Medulla oblongata (tissue), 1 donor: ENCODE data around the gene SLC24A1.
"Not testable (repeated sequence)": the region's sequence is repeated elsewhere in the genome, so short reads cannot be mapped to it uniquely, and the experiment has no call there.

Source experiments
- DNase-seq: peaks from one replicate; pipeline ENCODE4 v3.0.0-alpha.2; 2015; ENCODE audit errors: extremely low spot score

The SLC24A1 gene

GRCh38 chr15:65621638-65622037 is at the start of gene SLC24A1:
TSS of gene SLC24A1 (plus strand) at chr15:65621938. CDS start at chr15:65624081, 2,143 bp downstream.
- no peak for DNase-seq

GRCh38 chr15:65571971-65572370 is 49.8 kb upstream of the SLC24A1 start:
- DNase-seq: peak; percentile 34

- no peak for DNase-seq
These were observed 45.1 kb upstream of the SLC24A1 start for GRCh38 chr15:65576664-65577063.

DNA sequence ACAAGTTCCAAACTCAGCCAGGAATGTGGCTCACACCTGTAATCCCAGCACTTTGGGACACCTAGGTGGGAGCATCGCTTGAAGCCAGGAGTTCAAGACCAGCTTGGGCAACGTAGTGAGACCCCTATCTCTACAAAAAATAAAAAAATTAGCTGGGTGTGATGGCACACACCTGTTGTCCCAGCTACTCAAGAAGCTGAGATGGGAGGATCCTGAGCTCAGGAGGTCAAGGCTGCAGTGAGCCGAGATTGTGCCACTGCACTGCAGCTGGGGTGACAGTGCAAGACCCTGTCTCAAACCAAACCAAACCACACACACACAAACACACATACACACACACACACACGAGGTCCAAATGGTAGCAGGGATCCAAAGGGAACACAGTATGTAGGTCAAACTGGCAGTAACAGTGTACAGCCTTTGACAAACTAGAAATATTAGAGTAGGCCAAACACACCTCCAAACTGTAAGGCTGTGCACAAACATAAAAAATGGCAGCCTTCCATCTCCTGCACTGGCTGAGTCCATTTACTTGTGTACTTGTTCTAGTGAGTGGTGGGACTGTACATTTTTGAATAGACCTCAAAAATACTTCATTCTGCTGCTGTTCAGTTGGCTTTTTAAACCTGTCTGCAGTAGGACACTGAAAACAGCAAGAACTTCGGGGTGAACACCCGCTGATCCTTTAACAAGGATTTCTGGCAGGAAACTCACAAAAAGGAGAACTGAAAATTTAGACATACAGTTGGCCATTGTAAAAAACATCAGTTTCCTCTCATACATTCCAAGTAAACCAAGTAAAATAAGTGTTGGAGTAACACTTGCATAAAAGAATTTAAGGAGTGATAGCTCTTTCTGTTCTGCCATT is 44.4 kb upstream of the SLC24A1 start:
- DNase-seq: no peak

- no peak for DNase-seq
These were observed 42.6 kb upstream of the SLC24A1 start for GRCh38 chr15:65578904-65579728.

- DNase-seq: no peak
These were observed 42.0 kb upstream of the SLC24A1 start for GRCh38 chr15:65579762-65580161.

GRCh38 chr15:65580287-65580686 is 41.5 kb upstream of the SLC24A1 start:
- DNase-seq: no peak

GRCh38 chr15:65583701-65584100 is 38.0 kb upstream of the SLC24A1 start:
- DNase-seq: peak; percentile 38

GRCh38 chr15:65584241-65584640 is 37.5 kb upstream of the SLC24A1 start:
- DNase-seq: no peak

DNA sequence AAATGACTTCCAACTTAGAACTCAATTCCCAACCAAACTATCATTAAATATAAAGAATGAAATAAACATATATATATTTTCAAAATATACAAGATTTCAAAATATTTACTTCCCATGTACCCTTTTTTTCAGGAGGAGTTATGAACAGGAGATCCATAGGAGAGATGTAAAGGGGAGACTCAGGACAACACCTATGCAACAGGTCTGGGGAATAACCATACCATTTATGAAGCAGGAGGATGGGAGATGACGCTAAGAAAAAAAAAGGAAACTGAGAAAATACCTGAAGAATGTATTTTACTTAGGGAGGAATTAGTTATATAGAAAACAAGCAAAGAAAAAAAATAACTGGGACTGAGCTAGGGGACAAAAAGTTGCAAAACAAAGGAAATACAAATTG is 34.6 kb upstream of the SLC24A1 start:
- no peak for DNase-seq

DNA sequence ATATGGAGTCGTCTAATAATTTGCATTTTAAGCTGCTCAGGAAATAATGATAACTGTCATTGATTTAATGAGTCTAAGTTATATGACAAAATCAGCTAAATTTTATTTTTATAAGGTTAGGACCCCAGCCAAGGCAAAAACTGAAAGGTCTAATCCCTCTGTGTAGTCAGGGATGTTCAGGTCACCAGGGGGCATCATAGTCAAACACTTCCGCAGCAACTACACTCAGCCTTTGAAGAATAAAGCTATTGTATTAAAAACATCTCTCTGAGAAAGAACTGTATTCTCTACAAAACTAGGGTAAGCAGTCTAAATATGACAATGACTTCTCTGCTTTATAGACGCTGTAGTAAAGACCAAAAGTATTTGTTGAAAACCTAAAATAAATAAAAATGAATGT is 25.8 kb upstream of the SLC24A1 start:
- peak; percentile 82 for DNase-seq

DNA sequence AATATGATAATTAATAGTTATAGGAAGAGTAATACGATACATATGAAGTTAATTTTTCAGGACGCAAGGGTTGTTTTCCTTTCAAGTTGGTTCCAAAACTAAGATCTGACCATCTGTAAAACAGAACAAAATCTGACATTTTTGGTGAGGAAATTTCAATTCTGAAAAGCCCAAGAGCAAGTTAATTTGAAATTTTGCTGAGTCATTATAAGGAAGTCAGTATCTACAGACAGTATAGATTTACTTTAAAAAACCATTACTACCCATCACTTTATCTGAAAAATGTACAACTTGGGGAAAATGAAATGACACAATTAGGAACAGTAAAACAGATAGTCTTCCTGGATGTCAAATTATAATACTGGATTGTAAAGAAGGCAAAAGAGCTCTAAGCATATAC is 23.3 kb upstream of the SLC24A1 start:
- DNase-seq: no peak

DNA sequence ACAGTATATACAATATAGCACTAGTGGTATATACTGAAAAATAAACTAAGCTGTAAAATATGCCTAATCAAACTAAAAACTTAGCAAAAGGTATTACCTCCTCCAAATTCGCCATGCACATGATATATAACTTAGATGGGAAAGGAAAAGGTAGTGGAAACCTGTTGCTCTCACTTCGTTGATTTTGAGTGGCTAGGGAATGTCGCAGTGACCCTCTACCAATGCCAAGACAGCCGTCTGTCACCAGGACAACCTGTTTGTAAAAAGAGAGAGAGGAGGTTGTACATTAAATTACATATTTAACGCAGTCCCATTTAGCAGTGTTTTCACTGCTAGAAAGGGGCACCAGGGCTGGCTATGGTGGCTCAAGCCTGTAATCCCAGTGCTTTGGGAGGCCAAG is 22.1 kb upstream of the SLC24A1 start:
- DNase-seq: no peak

- no peak for DNase-seq
These were observed 18.6 kb upstream of the SLC24A1 start for GRCh38 chr15:65603134-65603533.

DNA sequence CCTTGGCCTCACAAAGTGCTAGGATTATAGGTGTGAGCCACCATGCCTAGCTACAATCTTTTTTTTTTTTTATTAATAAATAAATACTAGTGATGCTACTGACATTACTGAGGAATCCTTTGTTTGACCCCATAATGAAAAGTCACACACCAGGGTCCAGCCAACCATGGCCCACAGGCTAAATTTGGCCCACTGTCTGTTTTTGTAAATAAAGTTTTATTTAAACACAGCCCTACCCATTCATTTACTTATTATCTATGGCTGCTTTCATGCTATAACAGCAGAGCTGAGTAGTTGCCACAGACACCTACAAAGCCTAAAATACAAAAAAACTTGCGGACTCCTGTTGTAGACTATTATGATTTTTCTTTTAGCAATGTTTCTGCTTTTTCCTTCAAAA is 18.2 kb upstream of the SLC24A1 start:
- no peak for DNase-seq

- DNase-seq: peak; percentile 98
These were observed 10.6 kb upstream of the SLC24A1 start, which contains the start of gene INTS14 for GRCh38 chr15:65610871-65611718. TSS of gene INTS14 (minus strand) at chr15:65611131. CDS start at chr15:65607380, 3,751 bp downstream.

GRCh38 chr15:65611888-65612615 is 9.7 kb upstream of the SLC24A1 start:
- no peak for DNase-seq

DNA sequence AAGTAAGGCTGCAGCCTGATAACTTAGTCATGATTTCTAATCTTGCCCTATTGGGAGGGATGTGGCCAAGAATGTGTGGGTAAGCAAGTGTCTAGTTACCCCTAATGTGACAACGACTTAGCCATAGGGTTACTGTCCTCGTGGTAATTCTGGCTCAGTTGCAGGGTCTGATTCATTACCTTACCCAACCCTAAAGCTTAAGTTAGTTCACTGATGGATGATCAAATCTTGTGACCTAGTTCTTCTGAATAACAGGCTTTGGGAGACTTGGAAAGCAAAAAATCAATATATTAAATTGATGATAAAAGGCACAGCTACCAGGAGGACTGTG is 9.2 kb upstream of the SLC24A1 start:
- no peak for DNase-seq

DNA sequence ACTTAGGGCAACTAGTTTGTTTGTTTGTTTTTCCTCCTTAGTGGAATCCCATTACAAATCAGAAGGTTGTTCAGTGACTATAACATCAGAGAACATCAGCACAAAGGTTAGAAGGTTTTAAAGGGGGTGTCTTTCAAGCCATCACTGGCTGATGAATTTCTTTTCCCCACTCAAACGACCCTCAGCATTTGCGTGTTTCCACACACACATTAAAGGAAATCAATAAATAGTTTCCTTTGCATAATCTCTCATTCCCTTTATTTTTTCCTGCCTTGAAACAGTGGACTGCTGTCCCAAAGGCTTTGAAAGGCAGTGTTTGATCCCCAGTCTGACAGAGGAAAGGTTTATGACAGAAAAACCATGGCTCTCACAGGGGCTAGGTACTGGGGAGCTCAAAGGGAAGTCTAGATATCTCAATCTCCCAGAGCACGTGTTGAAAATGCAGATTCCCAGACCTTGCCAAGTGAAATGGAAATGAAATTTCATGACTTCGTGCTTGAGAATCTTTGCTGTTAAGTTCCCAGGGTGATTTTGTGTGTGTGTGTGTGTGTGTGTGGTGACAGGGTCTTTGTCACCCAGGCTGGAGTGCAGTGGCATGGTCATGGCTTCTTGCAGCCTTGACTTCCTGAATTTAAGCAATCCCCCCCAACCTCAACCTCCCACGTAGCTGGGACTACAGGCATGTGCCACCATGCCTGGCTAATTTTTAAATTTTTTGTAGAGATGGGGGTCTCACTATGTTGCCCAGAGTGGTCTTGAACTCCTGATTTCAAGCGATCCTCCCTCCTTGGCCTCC is 8.6 kb upstream of the SLC24A1 start:
- DNase-seq: no peak

- DNase-seq: not testable (repeated sequence)
These were observed 5.9 kb upstream of the SLC24A1 start for GRCh38 chr15:65615887-65616286.
